ENCODE measurements around the gene FLG. TPM values are rescaled to one million over a fixed set of nuclear protein-coding genes. Genes with fewer than 3 reads are reported as not detected.
"Not testable (repeated sequence)": the region's sequence is repeated elsewhere in the genome, so short reads cannot be mapped to it uniquely, and the experiment has no call there.

Gene FLG
- total and polyA plus RNA-seq, 10 of the 15 experiments (the other 5 are each of a cell fraction or from before 2014, with no cell fraction given) = not detected

DNA sequence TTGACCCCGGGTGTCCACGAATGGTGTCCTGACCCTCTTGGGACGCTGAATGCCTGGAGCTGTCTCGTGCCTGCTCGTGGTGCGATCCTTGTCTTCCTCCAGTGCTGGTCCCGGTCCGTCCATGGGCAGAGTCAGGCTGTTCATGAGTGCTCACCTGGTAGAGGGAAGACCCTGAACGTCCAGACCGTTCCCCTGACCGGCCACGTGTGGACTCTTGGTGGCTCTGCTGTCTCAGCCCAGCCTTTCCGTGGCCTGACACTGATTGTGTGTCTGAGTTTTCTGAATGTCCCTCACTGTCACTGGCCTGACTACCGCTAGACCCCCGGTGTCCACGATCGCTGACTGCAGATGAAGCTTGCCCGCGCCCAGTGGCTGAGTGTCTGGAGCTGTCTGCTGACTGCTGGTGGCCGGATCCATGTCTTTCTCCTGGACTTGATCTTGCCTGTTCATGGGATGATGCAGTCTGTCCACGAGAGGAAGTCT lies 11.7 kb downstream of the FLG start (continued):
- TF ChIP-seq, protein P1, sequence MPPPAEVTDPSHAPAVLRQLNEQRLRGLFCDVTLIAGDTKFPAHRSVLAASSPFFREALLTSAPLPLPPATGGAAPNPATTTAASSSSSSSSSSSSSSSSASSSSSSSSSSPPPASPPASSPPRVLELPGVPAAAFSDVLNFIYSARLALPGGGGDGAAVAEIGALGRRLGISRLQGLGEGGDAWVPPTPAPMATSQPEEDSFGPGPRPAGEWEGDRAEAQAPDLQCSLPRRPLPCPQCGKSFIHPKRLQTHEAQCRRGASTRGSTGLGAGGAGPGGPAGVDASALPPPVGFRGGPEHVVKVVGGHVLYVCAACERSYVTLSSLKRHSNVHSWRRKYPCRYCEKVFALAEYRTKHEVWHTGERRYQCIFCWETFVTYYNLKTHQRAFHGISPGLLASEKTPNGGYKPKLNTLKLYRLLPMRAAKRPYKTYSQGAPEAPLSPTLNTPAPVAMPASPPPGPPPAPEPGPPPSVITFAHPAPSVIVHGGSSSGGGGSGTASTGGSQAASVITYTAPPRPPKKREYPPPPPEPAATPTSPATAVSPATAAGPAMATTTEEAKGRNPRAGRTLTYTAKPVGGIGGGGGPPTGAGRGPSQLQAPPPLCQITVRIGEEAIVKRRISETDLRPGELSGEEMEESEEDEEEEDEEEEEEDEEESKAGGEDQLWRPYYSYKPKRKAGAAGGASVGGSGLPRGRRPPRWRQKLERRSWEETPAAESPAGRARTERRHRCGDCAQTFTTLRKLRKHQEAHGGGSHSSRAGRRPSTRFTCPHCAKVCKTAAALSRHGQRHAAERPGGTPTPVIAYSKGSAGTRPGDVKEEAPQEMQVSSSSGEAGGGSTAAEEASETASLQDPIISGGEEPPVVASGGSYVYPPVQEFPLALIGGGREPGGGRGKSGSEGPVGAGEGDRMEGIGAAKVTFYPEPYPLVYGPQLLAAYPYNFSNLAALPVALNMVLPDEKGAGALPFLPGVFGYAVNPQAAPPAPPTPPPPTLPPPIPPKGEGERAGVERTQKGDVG (CRISPR knock-in tag; IDR thresholded peaks at IDR 0.05) = no peak
- TF ChIP-seq, protein P2, sequence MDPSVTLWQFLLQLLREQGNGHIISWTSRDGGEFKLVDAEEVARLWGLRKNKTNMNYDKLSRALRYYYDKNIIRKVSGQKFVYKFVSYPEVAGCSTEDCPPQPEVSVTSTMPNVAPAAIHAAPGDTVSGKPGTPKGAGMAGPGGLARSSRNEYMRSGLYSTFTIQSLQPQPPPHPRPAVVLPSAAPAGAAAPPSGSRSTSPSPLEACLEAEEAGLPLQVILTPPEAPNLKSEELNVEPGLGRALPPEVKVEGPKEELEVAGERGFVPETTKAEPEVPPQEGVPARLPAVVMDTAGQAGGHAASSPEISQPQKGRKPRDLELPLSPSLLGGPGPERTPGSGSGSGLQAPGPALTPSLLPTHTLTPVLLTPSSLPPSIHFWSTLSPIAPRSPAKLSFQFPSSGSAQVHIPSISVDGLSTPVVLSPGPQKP (IDR thresholded peaks at IDR 0.05; ENCODE audit: low read depth, low read length) = no peak
- TF ChIP-seq NFIC (IDR thresholded peaks at IDR 0.05; ENCODE audit: low read depth, low read length) = no peak
- TF ChIP-seq CREM (IDR thresholded peaks at IDR 0.05; ENCODE audit: low read depth) = no peak
- TF ChIP-seq ZNF274 (IDR thresholded peaks at IDR 0.05; ENCODE audit: insufficient read depth, insufficient read length) = no peak

DNA sequence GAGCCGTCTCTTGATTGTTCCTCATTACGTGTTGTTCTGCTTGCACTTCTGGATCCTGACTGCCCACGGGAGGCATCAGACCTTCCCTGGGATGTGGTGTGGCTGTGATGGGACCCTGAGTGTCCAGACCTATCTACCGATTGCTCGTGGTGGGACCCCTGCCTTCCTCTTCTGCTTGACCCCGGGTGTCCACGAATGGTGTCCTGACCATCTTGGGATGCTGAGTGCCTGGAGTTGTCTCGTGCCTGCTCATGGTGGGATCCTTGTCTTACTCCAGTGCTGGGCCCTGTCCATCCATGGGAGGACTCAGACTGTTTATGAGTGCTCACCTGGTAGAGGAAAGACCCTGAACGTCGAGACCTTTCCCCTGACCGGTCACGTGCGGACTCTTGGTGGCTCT lies 12.9 kb downstream of the FLG start:
- intact Hi-C loops (cut with micrococcal nuclease; ENCODE audit: unreplicated experiment); H3K27me3 ChIP-seq (replicated peaks in 1 of 2; ENCODE audit: control insufficient read depth in 2 of 2, insufficient read depth in 2 of 2, low read length in 1 of 2); BruUV-seq (replicated peaks); RAD21 ChIA-PET (ENCODE audit: unreplicated experiment); SMC1A ChIA-PET (ENCODE audit: uncharacterized antibody, unreplicated experiment); H3K4me2 ChIP-seq (ENCODE audit: control insufficient read depth, insufficient read depth); H3K4me3 ChIP-seq; H3K79me2 ChIP-seq (ENCODE audit: control insufficient read depth, insufficient read depth, low read length); ATAC-seq; DNase-seq (ENCODE audit: low read depth, low spot score); FAIRE-seq; H2AFZ ChIP-seq (ENCODE audit: control insufficient read depth, low read depth, low read length); H3K9me3 ChIP-seq (replicated peaks; ENCODE audit: control insufficient read depth, insufficient read depth, low read length); POLR2A ChIA-PET; H3K36me3 ChIP-seq (ENCODE audit: control insufficient read depth in 2 of 2, insufficient read depth in 2 of 2, low read length in 1 of 2); in situ Hi-C loops (cut with MboI); H3K4me1 ChIP-seq (ENCODE audit: control insufficient read depth, insufficient read depth, low read length); H4K20me1 ChIP-seq (ENCODE audit: control insufficient read depth, insufficient read depth); H3K9ac ChIP-seq (ENCODE audit: control insufficient read depth, insufficient read depth, low read length); CTCF ChIA-PET; H3K27ac ChIP-seq (ENCODE audit: control insufficient read depth, insufficient read depth): not testable (repeated sequence)
- 47% methylated on average over 13 of the region's 13 CpGs for WGBS (ENCODE audit: insufficient coverage, insufficient replicate concordance, low lambda C conversion rate, missing lambda C conversion rate)
